ENCODE results near the gene PTGER4. TPM values are rescaled to one million over a fixed set of nuclear protein-coding genes. Genes with fewer than 3 reads are reported as not detected.

PTGER4 gene
- total and polyA plus RNA-seq, 4 donors = 0.60 to 6.8 (median 2.8) TPM

DNA sequence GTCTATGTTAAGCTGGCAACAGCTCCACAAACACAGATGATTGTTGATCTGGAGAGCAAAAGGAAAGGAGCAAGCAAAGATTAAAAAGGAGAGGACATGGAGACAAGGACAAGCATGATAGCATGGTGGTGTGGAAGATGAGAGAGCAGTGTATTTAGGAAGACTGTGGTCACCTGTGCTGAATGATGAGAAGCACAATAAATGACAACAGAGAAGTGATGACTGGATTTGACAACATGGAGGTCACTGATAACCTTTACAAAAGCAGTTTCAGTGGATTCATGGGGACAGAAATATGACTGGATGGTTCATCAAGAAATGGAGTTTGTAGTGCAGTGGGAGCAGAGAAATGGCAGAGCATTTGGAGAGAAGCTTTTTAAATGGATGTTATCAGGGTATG, 55.9 kb downstream of the PTGER4 start:
- no peaks in the 10 kb centered on the region for H3K27me3 ChIP-seq (ENCODE audit: control insufficient read depth in 4 of 4, insufficient read depth in 4 of 4, low read length in 3 of 4)
- TF ChIP-seq NR2F2 (IDR thresholded peaks at IDR 0.05) (no peak), YY1 (IDR thresholded peaks at IDR 0.05) (no peak), HNF4A (conservative IDR thresholded peaks at IDR 0.05) (no peak), JUND (IDR thresholded peaks at IDR 0.05) (no peak), GABPA (IDR thresholded peaks at IDR 0.05 in 1 of 2, conservative IDR thresholded peaks at IDR 0.05 in 1 of 2) (no peak), TAF1 (conservative IDR thresholded peaks at IDR 0.05) (no peak), SP1 (IDR thresholded peaks at IDR 0.05) (no peak), HNF4G (IDR thresholded peaks at IDR 0.05) (no peak), EGR1 (IDR thresholded peaks at IDR 0.05; ENCODE audit: low read depth in 2 of 2) (no peak), RXRA (IDR thresholded peaks at IDR 0.05) (no peak), RAD21 (IDR thresholded peaks at IDR 0.05) (no peak), FOXA2 (IDR thresholded peaks at IDR 0.05) (no peak), FOXA1 (IDR thresholded peaks at IDR 0.05) (no peak)
- TF ChIP-seq, protein P1, sequence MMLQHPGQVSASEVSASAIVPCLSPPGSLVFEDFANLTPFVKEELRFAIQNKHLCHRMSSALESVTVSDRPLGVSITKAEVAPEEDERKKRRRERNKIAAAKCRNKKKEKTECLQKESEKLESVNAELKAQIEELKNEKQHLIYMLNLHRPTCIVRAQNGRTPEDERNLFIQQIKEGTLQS (IDR thresholded peaks at IDR 0.05) = no peak
- TF ChIP-seq, protein P2, sequence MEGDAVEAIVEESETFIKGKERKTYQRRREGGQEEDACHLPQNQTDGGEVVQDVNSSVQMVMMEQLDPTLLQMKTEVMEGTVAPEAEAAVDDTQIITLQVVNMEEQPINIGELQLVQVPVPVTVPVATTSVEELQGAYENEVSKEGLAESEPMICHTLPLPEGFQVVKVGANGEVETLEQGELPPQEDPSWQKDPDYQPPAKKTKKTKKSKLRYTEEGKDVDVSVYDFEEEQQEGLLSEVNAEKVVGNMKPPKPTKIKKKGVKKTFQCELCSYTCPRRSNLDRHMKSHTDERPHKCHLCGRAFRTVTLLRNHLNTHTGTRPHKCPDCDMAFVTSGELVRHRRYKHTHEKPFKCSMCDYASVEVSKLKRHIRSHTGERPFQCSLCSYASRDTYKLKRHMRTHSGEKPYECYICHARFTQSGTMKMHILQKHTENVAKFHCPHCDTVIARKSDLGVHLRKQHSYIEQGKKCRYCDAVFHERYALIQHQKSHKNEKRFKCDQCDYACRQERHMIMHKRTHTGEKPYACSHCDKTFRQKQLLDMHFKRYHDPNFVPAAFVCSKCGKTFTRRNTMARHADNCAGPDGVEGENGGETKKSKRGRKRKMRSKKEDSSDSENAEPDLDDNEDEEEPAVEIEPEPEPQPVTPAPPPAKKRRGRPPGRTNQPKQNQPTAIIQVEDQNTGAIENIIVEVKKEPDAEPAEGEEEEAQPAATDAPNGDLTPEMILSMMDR (IDR thresholded peaks at IDR 0.05; ENCODE audit: low read depth, low read length, missing input control) = no peak
- TF ChIP-seq, protein P3, sequence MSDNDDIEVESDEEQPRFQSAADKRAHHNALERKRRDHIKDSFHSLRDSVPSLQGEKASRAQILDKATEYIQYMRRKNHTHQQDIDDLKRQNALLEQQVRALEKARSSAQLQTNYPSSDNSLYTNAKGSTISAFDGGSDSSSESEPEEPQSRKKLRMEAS (IDR thresholded peaks at IDR 0.05) = no peak
- TF ChIP-seq, protein P4, sequence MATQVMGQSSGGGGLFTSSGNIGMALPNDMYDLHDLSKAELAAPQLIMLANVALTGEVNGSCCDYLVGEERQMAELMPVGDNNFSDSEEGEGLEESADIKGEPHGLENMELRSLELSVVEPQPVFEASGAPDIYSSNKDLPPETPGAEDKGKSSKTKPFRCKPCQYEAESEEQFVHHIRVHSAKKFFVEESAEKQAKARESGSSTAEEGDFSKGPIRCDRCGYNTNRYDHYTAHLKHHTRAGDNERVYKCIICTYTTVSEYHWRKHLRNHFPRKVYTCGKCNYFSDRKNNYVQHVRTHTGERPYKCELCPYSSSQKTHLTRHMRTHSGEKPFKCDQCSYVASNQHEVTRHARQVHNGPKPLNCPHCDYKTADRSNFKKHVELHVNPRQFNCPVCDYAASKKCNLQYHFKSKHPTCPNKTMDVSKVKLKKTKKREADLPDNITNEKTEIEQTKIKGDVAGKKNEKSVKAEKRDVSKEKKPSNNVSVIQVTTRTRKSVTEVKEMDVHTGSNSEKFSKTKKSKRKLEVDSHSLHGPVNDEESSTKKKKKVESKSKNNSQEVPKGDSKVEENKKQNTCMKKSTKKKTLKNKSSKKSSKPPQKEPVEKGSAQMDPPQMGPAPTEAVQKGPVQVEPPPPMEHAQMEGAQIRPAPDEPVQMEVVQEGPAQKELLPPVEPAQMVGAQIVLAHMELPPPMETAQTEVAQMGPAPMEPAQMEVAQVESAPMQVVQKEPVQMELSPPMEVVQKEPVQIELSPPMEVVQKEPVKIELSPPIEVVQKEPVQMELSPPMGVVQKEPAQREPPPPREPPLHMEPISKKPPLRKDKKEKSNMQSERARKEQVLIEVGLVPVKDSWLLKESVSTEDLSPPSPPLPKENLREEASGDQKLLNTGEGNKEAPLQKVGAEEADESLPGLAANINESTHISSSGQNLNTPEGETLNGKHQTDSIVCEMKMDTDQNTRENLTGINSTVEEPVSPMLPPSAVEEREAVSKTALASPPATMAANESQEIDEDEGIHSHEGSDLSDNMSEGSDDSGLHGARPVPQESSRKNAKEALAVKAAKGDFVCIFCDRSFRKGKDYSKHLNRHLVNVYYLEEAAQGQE (IDR thresholded peaks at IDR 0.05) = no peak
- TF ChIP-seq, protein P5, sequence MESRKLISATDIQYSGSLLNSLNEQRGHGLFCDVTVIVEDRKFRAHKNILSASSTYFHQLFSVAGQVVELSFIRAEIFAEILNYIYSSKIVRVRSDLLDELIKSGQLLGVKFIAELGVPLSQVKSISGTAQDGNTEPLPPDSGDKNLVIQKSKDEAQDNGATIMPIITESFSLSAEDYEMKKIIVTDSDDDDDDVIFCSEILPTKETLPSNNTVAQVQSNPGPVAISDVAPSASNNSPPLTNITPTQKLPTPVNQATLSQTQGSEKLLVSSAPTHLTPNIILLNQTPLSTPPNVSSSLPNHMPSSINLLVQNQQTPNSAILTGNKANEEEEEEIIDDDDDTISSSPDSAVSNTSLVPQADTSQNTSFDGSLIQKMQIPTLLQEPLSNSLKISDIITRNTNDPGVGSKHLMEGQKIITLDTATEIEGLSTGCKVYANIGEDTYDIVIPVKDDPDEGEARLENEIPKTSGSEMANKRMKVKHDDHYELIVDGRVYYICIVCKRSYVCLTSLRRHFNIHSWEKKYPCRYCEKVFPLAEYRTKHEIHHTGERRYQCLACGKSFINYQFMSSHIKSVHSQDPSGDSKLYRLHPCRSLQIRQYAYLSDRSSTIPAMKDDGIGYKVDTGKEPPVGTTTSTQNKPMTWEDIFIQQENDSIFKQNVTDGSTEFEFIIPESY (IDR thresholded peaks at IDR 0.05) = no peak
- H3K36me3 ChIP-seq (ENCODE audit: control insufficient read depth in 4 of 4, insufficient read depth in 3 of 4, low read depth in 1 of 4, low read length in 3 of 4) = peaks cover 0 to 9% (median 6%) of the 10 kb centered on the region in 4 donors
- H3K9ac ChIP-seq (ENCODE audit: low read depth in 1 of 2, low read length in 2 of 2) = no peak overlapping the region
- H3K9me3 ChIP-seq (ENCODE audit: control insufficient read depth in 4 of 4, low read length in 3 of 4) = peaks cover 0 to 4% (median 0%) of the 10 kb centered on the region in 4 donors
- H3K27ac ChIP-seq (ENCODE audit: low read depth in 1 of 2, low read length in 2 of 2) = no peak overlapping the region
- no peak for DNase-seq (ENCODE audit: low spot score)
- no peak overlapping the region for H3K4me3 ChIP-seq (ENCODE audit: low read depth in 1 of 3, low read length in 3 of 3)
- peaks cover 2 to 34% (median 24%) of the 10 kb centered on the region in 4 donors for H3K4me1 ChIP-seq (ENCODE audit: control insufficient read depth in 4 of 4, insufficient read depth in 4 of 4, low read length in 3 of 4)
